HG03025 (cell line): ENCODE data around the gene KIF13A.
"Not testable (repeated sequence)": the region's sequence is repeated elsewhere in the genome, so short reads cannot be mapped to it uniquely, and the experiment has no call there.

Experiments
- ATAC-seq: cut with Tn5 transposase; IDR thresholded peaks from one replicate; pipeline ENCODE4 v1.9.1; 2021; ENCODE audit warnings: mild to moderate bottlenecking, moderate library complexity; ENCODE audit not compliant: unreplicated experiment, low FRiP score

KIF13A gene

DNA sequence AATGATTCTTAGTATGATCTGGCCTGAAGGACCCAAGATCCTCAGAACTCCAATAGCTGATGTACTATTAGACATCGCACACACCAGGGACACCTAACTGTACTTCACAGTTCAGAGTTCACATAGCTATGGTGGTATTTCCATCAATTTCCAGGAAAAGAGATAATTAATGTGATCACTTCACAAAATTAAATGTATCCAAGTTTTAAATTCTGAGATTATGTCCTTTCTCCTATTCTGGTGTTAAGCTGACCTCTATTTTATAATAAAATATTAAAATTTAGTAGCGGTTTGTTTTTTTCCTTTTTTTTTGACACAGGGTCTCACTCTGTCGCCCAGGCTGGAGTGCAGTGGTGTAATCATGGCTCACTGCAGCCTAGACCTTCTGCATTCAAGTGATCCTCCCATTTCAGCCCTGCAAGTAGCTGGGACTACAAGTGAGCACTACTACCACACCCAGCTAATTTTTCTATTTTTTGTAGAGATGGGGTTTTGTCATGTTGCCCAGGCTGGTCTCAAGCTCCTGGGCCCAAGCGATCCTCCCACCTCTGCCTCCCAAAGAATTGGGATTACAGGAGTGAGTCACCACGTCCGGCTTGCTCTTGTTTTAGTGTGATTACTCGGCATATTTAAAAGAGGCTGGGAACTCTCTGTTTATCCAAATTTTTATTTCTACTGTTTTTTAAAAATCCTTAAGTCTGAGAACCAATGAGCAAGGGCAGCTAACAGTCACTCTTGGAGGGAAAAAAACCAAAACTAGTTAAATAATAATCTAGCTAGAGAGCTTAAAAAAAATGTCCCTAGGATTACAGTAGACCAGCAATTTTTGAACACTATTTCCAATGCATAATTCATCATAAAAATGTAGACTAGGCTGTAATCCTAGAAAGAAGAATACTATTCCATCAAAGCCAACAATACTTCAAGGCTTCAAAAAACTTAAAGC, 16.0 kb downstream of the KIF13A start:
- no peak for ATAC-seq

DNA sequence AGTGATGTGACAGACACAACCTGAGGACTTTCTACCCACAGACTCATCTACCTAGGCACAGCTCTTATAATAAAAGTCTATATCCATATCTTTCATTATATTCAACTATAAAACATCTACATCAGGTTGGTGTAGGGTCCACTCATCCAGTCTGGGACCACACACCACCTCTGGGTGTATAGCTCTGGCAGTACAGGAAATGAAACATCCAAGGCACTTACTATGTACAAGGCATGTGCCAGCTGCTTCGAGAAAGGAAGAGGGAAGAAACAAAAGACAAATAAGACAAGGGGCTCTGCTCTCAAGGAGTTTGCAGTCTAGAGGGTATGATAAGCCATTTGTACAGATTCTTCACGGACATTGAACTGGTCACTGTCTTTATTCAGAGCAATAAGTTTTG, 18.6 kb downstream of the KIF13A start:
- ATAC-seq, result no peak

DNA sequence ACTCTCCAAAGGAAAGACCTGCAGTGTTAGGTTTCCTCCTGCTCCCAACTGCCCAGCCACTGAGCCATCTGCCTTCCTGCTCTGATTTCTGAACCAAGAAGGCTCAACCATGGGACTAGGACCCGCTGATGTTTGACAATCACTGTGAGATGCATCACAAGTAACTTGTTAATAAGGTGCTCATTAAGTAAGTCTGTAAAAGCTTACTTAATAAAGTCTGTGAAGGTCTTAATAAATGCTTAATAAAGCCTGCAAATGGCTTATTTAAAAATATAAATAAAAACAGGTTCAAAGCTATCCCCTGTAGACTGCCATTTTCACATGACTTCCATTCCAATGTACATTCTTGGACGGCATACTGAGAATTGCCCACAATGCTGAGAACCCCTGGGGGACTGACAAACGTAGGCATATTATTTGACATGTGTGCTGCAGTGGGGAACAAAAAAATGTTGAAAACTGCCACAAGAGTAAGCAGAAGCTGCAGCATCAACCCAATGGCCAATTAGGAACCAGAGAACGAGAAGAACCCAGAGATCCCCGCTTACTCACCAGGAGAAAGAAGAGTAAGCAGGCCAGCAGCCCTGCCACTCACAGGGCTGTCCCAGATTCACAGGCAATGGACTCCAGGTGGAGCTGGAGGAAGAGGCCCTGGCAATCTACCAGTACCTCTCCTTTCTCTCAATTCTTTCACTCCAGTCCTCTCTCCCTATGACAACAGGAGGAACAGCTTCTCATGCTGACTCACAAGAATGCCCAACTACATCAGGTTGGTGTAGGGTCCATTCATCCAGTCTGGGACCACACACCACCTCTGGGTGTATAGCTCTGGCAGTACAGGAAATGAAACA, 19.5 kb downstream of the KIF13A start:
- no peak for ATAC-seq

DNA sequence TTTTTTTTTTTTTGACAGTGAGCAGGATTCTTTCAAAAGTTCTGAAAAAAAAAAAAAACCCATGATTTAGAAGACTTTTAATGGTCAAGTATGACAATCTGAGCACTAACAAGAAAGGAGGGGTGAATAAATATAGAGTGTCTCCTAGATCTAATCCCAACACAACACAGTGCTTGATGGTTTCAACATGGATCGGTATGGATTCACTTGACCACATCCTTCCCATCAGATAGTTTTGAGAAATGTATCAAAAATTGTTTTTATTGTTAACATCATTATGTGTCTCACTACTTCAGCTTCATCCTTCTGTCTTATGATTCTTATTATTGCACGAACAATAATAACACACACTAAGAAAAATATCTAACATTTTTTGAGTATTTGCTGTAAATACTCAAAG, 21.0 kb downstream of the KIF13A start:
- no peak for ATAC-seq

DNA sequence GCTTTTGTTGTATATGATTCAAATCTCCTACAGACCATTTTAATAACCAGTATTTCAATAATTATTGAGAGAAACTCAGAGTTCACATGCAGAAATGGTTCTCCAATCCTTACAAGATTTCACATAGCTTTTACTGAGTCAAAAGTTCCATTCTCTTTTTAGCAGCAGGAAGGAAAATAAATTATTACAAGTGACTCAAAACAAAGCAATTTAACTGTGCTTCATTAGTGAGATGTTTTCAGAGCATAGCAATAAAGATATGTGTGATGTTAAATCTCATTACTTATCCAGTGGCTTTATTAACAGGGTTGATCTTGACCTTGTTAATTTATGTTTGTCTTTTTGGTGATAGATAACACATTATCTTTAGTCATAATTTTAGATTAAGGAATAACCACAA, 22.0 kb downstream of the KIF13A start:
- ATAC-seq, result no peak

DNA sequence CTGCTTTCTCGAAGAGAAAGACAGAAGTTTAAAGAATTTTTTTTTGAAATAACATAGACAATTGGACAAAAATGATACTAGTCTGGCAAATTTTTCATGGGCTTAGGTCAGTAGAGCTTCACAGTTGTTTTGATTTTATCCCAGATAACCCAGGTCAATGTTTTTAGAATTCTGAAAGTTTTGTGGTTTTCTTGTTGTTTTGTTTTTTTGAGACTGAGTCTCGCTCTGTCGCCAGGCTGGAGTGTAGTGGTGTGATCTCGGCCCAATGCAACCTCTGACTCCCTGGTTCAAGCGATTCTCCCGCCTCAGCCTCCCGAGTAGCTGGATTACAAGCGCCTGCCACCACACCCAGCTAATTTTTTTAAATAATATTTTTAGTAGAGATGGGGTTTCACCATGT, 22.8 kb downstream of the KIF13A start:
- no peak for ATAC-seq

DNA sequence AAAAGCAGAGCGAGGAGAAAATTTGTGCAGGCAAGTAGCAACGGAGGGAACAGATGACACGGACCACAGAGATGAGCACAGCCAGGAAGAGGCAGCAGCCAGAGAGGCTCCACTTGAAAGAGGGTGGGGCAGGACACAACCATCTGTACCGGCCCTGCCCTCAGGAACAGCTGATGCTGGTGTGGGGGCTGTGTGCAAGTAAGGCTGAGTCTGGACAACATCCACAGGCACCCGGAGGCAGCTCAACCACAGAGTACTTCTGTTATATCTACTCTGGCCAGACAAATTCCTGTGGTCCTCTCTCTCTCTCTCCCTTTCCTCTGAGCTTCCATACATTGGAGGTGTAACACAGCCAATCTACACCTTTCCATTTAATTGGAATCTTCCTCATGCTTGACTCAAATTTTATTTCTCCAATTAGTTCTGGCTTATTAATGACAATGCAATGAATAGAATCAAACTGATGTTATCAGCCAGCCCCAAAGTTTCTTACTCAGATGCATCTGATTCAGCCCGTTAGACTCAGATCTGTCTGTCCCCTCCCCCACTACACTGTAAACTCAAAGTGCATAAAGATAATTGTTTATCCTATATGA, 24.9 kb downstream of the KIF13A start:
- no peak for ATAC-seq

DNA sequence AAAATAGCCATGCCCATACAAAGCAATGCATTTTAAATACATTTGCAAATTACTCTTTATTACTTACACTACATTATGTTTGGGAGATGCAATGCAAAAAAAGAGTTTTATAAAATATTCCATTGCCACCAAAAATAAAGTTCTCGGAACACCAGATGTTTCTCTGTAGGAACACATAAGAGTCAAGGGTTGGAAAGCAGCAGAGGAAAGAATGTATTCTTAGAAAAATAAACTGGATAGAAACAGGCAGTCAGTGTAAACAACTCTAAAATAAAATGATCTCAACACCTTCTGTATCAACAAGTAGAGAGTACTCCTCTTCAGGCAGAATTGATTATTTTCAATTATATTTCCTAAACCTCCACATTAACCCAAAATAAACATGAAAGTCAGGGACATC, 28.1 kb downstream of the KIF13A start:
- no peak for ATAC-seq

DNA sequence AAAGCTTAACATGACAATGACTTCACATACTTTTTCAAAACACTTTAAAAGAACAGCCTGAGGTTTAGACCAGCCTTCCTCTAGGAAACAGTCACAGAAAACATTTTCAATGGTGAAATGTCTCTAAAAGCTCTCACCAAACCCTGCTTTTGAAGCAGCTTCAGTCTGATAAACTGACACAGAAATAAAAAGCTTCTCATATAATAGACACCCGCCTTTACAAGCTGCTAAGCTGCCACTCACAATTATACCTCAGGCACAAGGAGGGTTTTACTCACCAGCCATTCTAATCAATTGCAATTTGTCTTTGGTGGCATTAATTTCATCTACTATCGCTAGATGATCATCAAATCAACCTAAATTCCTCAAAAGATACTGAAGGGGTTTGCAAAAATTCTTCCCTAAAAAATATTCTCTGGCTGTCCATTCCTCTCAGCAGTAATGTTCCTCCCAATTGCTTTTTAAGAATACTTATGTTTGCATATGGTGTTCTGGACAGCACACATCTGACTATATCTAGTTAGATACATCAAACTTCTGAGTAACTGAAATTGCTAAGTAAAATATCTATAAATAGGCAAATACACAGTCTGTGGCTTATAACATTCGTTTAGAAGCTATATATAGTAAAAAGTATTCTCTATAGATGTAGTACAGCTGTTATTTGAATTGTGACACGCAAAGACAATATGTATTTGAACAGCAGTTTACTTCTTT, 29.4 kb downstream of the KIF13A start:
- no peak for ATAC-seq

DNA sequence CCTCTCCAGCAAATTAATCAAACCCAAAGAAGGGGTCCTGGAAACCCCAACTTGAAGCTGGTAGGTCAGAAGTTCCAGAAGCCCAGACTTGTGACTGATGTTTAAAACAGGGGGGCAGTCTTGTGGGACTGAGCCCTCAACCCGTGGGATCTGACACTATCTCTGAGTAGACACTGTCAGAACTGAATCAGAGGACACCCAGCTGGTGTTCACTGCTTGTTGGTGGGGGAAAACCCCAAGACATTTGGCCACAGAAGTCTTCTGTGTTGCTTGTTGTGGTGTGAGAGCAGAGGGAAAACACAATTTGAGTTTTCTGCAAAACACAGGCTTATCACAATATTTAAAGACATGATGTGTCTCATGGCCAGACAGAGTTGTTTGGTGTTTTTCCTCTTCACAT, 29.9 kb downstream of the KIF13A start:
- no peak for ATAC-seq

DNA sequence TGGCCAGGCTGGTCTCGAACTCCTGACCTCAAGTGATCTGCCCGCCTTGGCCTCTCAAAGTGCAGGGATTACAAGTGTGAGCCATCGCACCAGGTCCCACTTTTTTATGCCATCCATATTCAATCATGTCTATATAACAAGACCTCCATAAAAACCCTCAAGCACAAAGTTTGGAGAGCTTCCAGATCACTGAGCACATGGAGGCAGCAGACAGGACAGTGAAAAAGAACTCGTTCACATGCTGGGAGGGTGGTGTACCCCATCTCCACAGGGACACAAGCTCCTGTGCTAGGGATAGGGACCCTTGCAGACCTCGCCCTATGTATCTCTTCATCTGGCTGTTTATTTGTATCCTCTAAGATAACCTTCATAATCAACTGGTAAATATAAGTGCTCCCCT, 30.3 kb downstream of the KIF13A start:
- no peak for ATAC-seq

DNA sequence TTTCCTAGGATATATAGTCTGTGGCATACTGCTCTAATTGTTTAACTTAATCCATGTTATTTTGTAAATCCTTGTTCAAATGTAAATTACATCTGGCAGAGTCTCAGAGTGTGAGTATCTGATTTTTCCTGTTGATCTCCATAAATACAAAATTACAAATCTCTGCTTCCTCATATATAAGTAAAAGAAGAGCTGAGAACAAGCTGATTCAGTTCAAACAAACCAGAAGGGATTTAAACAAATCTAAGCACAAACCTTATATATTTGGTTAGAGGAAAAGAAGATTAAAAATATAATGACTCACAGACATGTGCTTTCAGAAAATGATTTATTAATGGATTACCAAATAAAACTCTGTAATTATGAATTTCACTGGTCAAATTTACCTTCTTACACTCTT, 37.3 kb downstream of the KIF13A start:
- no peak for ATAC-seq

DNA sequence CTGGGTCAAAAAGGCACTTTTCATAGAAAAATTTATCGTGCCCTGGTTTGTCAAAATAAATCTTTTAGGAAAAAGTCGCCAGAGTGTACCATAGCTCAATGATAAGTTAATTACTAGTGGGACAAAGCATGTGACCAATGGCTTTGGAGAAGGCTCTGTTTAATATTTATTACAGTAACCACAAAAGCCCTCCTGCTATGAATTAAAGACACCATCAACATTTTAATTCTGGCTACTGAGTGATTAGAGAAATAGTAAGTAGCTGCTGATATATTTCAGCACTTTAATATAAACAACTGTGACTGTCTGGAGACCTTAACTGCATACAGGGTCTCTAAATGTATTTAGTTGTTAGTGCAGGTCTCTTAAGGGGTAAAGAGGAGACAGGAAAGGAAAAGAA, 38.3 kb downstream of the KIF13A start:
- ATAC-seq, result no peak

DNA sequence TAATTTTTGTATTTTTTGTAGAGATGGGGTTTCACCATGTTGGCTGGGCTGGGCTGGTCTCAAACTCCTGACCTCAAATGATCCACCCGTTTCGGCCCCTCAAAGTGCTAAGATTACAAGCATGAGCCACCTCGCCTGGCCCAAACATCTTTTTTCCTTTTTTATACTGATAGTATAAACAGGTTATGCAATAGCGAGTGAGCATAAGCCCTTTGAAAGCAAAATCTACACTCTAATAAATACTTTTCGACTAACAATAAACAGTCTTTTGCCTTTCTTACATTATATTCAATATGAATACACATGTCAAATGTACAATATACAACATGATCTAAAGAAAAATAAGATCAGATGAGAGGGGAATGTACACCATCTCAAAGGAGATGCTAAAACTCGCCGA, 38.7 kb downstream of the KIF13A start:
- ATAC-seq, result no peak

DNA sequence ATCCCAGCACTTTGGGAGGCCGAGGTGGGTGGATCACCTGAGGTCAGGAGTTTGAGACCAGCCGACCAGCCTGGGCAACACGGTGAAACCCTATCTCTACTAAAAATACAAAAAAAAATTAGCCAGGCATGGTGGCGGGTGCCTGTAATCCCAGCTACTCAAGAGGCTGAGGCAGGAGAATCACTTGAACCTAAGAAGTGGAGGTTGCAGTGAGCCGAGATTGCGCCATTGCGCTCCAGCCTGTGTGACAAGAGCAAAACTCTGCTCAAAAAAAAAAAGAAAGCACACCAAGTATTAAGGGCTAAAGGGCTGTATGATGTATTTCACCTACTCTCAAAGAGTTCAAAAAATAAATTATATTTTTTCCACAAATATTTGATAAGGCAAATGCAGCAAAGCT, 39.9 kb downstream of the KIF13A start:
- ATAC-seq, result not testable (repeated sequence)

DNA sequence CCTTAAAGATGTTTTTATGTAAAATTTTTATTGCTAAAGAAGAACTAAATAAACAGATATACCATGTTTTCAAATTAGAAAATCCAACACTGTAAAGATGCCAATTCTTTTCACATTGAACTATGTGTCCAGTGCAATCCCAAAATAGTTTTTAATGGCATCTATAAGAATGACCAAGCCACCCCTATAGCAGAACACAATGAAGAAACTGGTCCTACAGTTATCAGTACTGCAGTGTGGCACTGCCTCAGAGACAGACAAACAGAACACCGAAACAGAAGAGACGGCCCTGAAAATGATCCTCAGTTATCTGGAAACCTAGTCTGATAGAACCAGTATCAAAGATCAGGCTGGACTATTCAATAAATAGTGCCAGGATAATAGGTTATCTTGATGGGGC, 41.9 kb downstream of the KIF13A start:
- no peak for ATAC-seq

DNA sequence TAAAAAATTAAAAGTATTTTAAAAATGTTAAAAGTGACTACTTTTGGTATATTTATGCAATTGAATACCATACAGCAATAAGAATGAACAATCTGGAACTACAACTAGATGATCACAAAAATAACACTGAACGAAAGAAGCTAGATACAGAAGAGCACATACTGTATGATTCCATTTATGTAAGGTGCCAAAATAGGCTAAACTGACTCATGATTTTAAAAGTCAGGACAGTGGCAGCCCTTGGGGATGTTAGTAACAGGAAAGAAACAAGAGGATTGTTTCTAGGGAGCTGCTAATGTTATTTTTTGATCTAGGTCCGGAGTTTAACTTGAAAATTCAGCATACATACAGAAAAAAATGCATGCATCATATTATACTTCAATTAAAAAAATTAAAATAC, 42.3 kb downstream of the KIF13A start:
- no peak for ATAC-seq

DNA sequence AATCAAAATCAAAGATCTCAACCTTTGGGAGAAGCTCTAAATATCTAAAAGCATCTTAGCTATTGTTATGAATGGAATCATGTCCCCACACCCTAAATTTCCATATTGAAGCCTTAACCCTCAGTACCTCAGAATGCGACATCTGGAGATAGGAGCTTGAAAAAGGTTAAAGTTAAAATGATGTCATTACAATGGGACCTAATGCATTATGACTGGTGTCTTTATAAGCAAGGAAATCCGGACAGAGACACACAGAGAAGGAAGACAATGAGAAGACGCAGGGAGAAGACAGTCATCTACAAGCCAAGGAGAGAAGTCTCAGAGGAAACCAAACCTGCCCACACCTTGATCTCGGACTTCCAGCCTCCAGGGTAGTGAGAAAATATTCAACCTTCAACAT, 46.1 kb downstream of the KIF13A start:
- no peak for ATAC-seq

DNA sequence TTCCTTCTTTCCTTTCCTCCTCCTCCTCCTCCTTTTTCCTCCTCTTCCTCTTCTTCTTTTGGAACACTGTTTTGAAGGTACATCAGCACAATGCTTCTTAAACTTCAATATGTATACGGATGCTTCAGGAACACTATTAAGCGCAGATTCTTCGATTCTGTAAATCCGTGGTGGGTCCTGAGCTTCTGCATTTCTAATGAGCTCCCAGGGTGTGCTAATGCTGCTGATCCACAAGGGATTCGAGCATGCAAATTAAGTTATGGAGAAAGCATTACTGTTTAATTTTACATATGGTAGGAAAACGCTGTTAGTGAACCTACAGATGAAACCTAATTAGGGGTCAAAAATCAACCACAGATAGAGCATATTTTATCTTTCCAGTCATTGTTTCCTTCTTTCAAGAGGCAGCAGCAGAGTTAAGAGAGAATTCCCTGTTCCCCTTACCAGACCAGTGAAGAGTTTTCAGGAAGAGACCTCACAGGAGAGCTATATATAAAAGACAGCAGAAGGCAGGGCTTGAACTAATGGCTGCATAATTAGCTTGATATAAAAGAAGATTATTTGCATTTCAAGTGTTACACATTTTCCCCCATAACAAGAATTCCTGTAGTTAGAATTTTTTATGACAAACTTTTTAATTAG, 47.2 kb downstream of the KIF13A start:
- ATAC-seq, result no peak

DNA sequence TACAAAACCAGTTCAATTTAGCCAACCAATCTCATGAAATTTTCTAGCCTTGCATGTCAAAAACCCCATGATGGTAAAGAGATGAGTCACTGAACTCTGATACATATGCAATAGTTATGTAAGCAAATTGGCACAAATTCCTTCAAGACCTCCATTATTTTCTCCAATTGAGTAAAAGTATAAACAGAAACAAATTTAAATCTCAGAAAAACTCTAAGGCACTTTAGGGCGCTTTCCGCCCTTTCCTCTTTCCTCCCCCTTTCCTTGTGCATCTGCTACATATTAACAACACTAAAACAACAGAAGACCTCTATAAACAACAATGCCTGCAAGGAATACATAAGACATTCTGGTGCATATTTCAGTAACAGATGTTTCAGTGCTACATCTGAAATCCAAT, 48.5 kb downstream of the KIF13A start:
- ATAC-seq, result no peak
